Activated B cell treated with CpG ODN at 0.5 μM for 24 hours (primary cell): Measurements from ENCODE around the gene CDC14A. TPM values are rescaled to one million over a fixed set of nuclear protein-coding genes. Genes with fewer than 3 reads are reported as not detected.

Source experiments
- ATAC-seq: fragments of 200-7000 bp; cut with Tn5 transposase; one replicate; pipeline ENCODE4 v1.10.0; 2021; ENCODE audit warnings: low read depth, mild to moderate bottlenecking, moderate library complexity
- CTCF ChIA-PET: fragments of 350-600 bp; sonication (Branson Sonifier 250); formaldehyde crosslinking; loops from one replicate; lab custom pipeline; 2021; ENCODE audit warnings: antibody characterized with exemption; lab: Charles Lee
- POLR2A ChIA-PET: fragments of 350-600 bp; sonication (Branson Sonifier 250); formaldehyde crosslinking; loops from one replicate; lab custom pipeline; 2021; ENCODE audit warnings: antibody characterized with exemption; lab: Charles Lee
- DNase-seq: peaks from one replicate; pipeline ENCODE4 v3.0.0; 2022
- H3K27ac Mint-ChIP-seq: one replicate; pipeline ENCODE4 v1.8.0; 2020; ENCODE audit warnings: mixed read lengths
- H3K27me3 Mint-ChIP-seq: one replicate; pipeline ENCODE4 v1.8.0; 2021; ENCODE audit warnings: mixed read lengths
- H3K36me3 Mint-ChIP-seq: one replicate; pipeline ENCODE4 v1.8.0; 2021; ENCODE audit warnings: low read depth, mixed read lengths
- H3K4me1 Mint-ChIP-seq: one replicate; pipeline ENCODE4 v1.8.0; 2021; ENCODE audit warnings: mixed read lengths
- H3K4me3 Mint-ChIP-seq: one replicate; pipeline ENCODE4 v1.8.0; 2020; ENCODE audit warnings: mild to moderate bottlenecking, mixed read lengths
- H3K9me3 Mint-ChIP-seq: one replicate; pipeline ENCODE4 v1.8.0; 2020; ENCODE audit warnings: mixed read lengths
- intact Hi-C: fragments of 100-400 bp; cut with micrococcal nuclease; formaldehyde crosslinking; loops from one replicate; pipeline ENCODE4 v1.15.1; 2024
- total RNA-seq: library from RNA; stranded (reverse); gene quantifications from 2 replicates; pipeline ENCODE4 v1.2.3, GENCODE V29; 2022
- TF ChIP-seq, protein P1 (sequence below): fragments of 200-600 bp; IDR thresholded peaks from one replicate; pipeline ENCODE4 v1.8.0; 2022; ENCODE audit warnings: antibody characterized with exemption, mild to moderate bottlenecking

The CDC14A gene
- total RNA-seq, 1 donor from 2014 or later: 16.8 TPM

DNA sequence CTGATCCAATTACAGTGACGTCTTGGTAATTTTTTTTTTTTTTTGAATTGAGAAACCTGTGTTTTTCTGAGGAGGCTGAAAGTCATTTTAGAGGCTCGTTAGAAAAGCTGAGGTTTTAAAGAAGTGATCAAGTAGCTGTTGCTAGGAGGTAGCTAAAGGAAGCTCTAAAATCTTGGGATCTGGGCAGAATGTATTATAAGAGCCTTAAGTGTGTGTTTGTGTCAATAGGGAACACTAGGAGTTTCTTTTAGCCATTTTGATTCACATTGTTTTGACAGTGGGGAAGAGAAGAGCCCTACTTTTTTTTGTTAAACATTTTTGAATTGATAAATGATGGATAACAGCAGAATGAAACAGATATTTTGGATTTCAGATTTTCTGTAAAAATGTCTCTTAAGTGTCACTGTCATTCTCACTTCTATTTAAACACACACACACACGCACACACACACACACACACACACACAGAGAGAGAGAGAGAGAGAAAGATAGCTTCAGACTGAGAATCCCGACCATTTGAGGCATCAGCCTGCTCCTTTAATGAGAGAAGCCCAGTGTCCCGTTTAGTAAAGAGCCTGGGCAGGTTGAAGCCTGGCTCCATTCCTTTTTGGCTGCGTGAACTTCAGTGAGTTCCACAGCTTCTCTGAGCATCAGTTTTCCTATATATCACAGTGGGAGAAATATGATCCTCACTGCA is 106.5 kb downstream of the CDC14A start:
- H3K4me3 Mint-ChIP-seq: no peak overlapping the region

DNA sequence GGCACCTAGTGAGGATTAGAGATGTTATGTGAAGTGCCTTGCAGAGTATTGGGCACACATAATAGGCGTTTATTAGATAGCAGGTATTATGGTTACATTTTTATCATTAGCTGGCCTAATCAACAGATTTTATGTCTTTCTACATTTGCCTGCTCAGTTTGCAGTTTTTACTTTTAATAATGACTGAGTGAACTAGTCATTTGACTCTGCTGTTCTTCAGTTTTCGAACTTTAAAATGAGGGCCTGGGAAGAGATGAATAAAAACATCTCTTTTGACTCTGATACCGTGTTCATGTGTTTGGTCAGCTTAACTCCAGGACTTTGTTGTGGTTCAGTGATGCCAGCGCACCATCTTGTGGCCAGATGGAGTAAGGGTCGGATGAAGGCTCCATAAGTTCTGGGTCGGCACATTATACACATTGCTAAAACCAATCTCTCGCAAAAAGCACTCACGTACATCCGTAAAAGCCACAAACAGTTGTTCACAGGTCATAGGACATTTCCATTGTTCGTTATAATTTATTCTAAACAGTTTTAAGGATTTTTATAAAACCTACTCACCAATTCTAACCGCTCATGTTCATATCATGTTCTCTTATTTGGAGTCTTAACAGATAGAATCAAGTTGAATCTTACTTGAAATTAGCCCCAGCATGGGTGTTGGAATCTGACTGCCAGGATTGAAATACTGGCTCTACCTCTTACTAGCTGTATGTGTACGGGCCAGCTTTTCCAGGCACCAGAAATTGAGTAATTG is 107.2 kb downstream of the CDC14A start:
- peak; percentile 39 for DNase-seq
- no peak overlapping the region for H3K4me3 Mint-ChIP-seq
- TF ChIP-seq, protein P1, sequence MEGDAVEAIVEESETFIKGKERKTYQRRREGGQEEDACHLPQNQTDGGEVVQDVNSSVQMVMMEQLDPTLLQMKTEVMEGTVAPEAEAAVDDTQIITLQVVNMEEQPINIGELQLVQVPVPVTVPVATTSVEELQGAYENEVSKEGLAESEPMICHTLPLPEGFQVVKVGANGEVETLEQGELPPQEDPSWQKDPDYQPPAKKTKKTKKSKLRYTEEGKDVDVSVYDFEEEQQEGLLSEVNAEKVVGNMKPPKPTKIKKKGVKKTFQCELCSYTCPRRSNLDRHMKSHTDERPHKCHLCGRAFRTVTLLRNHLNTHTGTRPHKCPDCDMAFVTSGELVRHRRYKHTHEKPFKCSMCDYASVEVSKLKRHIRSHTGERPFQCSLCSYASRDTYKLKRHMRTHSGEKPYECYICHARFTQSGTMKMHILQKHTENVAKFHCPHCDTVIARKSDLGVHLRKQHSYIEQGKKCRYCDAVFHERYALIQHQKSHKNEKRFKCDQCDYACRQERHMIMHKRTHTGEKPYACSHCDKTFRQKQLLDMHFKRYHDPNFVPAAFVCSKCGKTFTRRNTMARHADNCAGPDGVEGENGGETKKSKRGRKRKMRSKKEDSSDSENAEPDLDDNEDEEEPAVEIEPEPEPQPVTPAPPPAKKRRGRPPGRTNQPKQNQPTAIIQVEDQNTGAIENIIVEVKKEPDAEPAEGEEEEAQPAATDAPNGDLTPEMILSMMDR: no peak
- intact Hi-C loops: loop anchor here (1.0 to 10.0 kb wide), 9 partner anchors 107 to 1279 kb away; partner anchors contain the start of genes CDC14A and TRMT13
- H3K27me3 Mint-ChIP-seq: no peaks in the 10 kb centered on the region
- peaks cover 19% of the 10 kb centered on the region for H3K36me3 Mint-ChIP-seq
- H3K27ac Mint-ChIP-seq: no peak overlapping the region
- peak; percentile 86 for ATAC-seq
- no peaks in the 10 kb centered on the region for H3K9me3 Mint-ChIP-seq
- ChIA-PET POLR2A (interaction anchor here (1.0 to 1.2 kb wide), 2 partner anchors 107 to 193 kb away, joined by 4 to 6 read pairs; partner anchors contain the start of genes CDC14A and RTCA), CTCF (interaction anchor here (0.7 to 4.2 kb wide), 31 partner anchors 9 to 829 kb away, joined by 3 to 17 read pairs (median 5); partner anchors contain the start of genes CDC14A, RTCA and SLC35A3)
- H3K4me1 Mint-ChIP-seq: peaks cover 25% of the 10 kb centered on the region

More for the DNA sequence above, 106.5 kb downstream of the CDC14A start:
- no peak for ATAC-seq
- H3K27me3 Mint-ChIP-seq: no peaks in the 10 kb centered on the region
- no peak overlapping the region for H3K27ac Mint-ChIP-seq
- peaks cover 17% of the 10 kb centered on the region for H3K4me1 Mint-ChIP-seq
- intact Hi-C loops: loop anchor here (1.0 to 10.0 kb wide), 9 partner anchors 107 to 1278 kb away; partner anchors contain the start of genes CDC14A and TRMT13
- ChIA-PET CTCF (interaction anchor here (0.6 to 4.2 kb wide), 31 partner anchors 10 to 830 kb away, joined by 3 to 17 read pairs (median 5); partner anchors contain the start of genes CDC14A, RTCA and SLC35A3), POLR2A (interaction anchor here (1.0 to 1.2 kb wide), 2 partner anchors 106 to 193 kb away, joined by 4 to 6 read pairs; partner anchors contain the start of genes CDC14A and RTCA)
- TF ChIP-seq, protein P1: no peak
- H3K36me3 Mint-ChIP-seq: peaks cover 15% of the 10 kb centered on the region
- no peak for DNase-seq
- H3K9me3 Mint-ChIP-seq: no peaks in the 10 kb centered on the region

DNA sequence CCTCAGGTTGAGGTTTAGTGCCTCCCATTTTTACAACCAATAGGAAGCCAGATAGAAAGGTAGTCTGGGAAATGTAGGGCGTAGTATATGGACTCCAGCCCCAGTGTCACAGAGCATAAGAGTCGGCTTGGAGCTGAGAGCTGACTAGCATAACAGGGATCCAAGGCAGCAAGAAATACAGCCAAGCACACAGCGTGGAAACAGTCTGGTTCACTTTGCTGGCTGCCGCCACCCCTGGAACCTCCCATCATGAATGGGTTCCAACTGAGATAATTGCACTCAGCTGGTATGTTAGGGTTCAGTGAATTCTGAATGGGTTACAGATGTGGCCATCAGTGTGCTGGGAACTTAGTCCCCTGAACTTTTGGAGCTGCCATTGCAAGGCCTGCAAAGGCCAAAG is 108.9 kb downstream of the CDC14A start:
- Mint-ChIP-seq H3K27ac (no peak overlapping the region), H3K4me1 (peaks cover 25% of the 10 kb centered on the region), H3K36me3 (peaks cover 24% of the 10 kb centered on the region), H3K27me3 (no peaks in the 10 kb centered on the region), H3K4me3 (no peak overlapping the region), H3K9me3 (no peaks in the 10 kb centered on the region)
- ChIA-PET CTCF (interaction anchor here (1.1 to 4.2 kb wide), 4 partner anchors 328 to 654 kb away, joined by 4 to 17 read pairs (median 12); partner anchors contain the start of genes SASS6 and TRMT13), POLR2A (no interaction called here)
- ATAC-seq: no peak
- TF ChIP-seq, protein P1: no peak
- intact Hi-C loops: no loop called here
- no peak for DNase-seq

DNA sequence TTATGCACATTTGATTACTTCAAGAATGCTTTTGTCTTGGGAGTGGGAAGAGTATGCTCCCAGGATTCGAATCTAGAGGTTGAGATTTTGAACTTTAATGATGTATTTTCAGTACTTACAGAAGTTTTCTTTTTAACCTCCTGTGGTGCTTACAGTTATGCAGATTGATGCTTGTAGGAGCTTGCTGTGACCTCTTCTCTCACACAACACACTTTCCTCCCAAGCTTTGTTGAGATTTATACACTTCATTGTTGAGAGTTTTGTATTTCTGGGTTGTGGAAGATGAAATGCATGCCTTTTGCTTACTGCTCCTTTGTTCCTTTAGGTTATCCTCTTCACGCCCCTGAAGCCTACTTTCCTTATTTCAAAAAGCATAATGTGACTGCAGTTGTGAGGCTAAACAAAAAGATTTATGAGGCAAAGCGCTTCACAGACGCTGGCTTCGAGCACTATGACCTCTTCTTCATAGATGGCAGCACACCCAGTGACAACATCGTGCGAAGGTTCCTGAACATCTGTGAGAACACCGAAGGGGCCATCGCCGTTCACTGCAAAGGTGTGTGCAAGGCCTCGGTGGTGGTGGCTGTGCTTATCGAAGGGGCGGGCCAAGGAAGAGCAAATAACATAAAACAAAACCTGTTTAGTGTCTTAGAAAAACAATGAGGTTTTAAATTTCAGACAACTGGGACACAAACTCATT is 110.2 kb downstream of the CDC14A start:
- no peak for ATAC-seq
- Mint-ChIP-seq H3K4me1 (peaks cover 25% of the 10 kb centered on the region), H3K9me3 (no peaks in the 10 kb centered on the region), H3K27ac (no peak overlapping the region), H3K27me3 (no peaks in the 10 kb centered on the region), H3K36me3 (peaks cover 33% of the 10 kb centered on the region), H3K4me3 (no peak overlapping the region)
- CTCF ChIA-PET: interaction anchor here (0.7 to 1.8 kb wide), 4 partner anchors 104 to 651 kb away, joined by 4 read pairs; partner anchors contain the start of genes SASS6 and TRMT13
- DNase-seq: no peak
- POLR2A ChIA-PET: no interaction called here
- intact Hi-C loops: loop anchor here (1.0 kb wide), 1 partner anchor 406 kb away; no protein-coding TSS in a partner anchor
- TF ChIP-seq, protein P1: no peak
